GM18909 (cell line): ENCODE results near the gene CDHR2.

Source experiments
- ATAC-seq: cut with Tn5 transposase; IDR thresholded peaks from one replicate; pipeline ENCODE4 v1.9.1; 2021; ENCODE audit warnings: mild to moderate bottlenecking; ENCODE audit not compliant: unreplicated experiment, poor library complexity

Gene CDHR2

GRCh38 chr5:176616511-176616910 lies 67.4 kb downstream of the CDHR2 start:
- ATAC-seq, result no peak

GRCh38 chr5:176618783-176619182 lies 69.6 kb downstream of the CDHR2 start:
- ATAC-seq, result no peak

- peak; percentile 69 for ATAC-seq
Observed at GRCh38 chr5:176619203-176619568, 70.0 kb downstream of the CDHR2 start.

GRCh38 chr5:176619569-176620332 lies 70.6 kb downstream of the CDHR2 start:
- ATAC-seq, result no peak

GRCh38 chr5:176620333-176620981 lies 71.3 kb downstream of the CDHR2 start:
- ATAC-seq, result no peak

- ATAC-seq, result no peak
Observed at GRCh38 chr5:176621661-176622079, 72.5 kb downstream of the CDHR2 start.

- ATAC-seq, result no peak
Observed at GRCh38 chr5:176624142-176624541, 75.0 kb downstream of the CDHR2 start.

GRCh38 chr5:176624938-176625337 lies 75.8 kb downstream of the CDHR2 start:
- ATAC-seq, result no peak

GRCh38 chr5:176625512-176625911 lies 76.4 kb downstream of the CDHR2 start:
- ATAC-seq, result no peak

GRCh38 chr5:176625966-176626875 lies 77.1 kb downstream of the CDHR2 start:
- ATAC-seq, result no peak

- no peak for ATAC-seq
Observed at GRCh38 chr5:176626876-176627236, 77.7 kb downstream of the CDHR2 start.

GRCh38 chr5:176627582-176627981 lies 78.4 kb downstream of the CDHR2 start:
- ATAC-seq, result no peak

- no peak for ATAC-seq
Observed at GRCh38 chr5:176628406-176629228, 79.5 kb downstream of the CDHR2 start.

- no peak for ATAC-seq
Observed at GRCh38 chr5:176629317-176629852, 80.2 kb downstream of the CDHR2 start.

GRCh38 chr5:176629853-176630680 lies 80.9 kb downstream of the CDHR2 start, which contains the start of the genes EIF4E1B and SNCB:
TSS of gene EIF4E1B (plus strand) at chr5:176630675. CDS start at chr5:176642788, 12,113 bp downstream.
TSS of gene SNCB (minus strand) at chr5:176630534. CDS start at chr5:176629654, 880 bp downstream.
- ATAC-seq, result peak; percentile 68

GRCh38 chr5:176630681-176631222 lies 81.6 kb downstream of the CDHR2 start:
- ATAC-seq, result no peak

- no peak for ATAC-seq
Observed at GRCh38 chr5:176631383-176632200, 82.5 kb downstream of the CDHR2 start.

- no peak for ATAC-seq
Observed at GRCh38 chr5:176632745-176633144, 83.6 kb downstream of the CDHR2 start.
